ENCODE measurements around the gene SNED1.

DNA sequence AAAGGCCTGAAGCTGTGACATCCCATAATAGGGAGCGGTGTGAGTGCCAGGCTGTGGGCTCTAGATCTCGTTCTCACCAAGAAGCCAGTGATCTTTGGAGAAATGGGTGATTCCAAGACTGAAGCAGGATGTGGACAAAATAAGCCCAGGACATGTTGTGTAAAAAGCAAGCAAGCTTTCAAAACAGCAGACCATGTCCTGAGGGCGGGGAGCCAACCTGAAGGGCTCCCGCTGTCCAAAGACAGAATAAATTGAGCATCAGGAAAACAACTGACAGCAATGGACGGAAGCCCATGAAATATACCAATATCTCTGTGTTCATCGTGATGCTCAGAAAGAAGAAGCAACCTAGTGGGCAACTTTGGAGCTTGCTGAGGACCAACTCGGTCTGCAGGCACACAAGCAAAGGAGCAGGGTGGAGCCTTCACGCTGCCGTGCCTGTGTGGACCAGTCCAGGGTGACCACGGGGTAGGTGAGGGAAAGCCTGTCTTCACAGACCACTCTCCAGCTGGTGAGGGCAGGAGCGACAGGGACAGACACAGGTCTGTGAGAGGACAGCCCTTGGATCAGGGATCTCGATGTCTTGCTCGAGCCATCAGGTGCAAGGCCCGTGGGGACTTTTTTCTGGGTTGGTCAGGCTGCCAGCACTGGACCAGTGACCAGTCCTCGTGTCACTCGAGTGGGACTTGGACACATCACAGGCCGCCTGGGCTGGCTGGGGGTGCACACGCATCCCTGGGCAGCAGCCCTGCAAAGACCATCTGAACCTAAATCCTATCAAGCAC is 82.2 kb downstream of the SNED1 start:
- TF ChIP-seq ELF4 (CRISPR knock-in tag; IDR thresholded peaks at IDR 0.05; ENCODE audit: low read depth): no peak
- TF ChIP-seq, protein P1, sequence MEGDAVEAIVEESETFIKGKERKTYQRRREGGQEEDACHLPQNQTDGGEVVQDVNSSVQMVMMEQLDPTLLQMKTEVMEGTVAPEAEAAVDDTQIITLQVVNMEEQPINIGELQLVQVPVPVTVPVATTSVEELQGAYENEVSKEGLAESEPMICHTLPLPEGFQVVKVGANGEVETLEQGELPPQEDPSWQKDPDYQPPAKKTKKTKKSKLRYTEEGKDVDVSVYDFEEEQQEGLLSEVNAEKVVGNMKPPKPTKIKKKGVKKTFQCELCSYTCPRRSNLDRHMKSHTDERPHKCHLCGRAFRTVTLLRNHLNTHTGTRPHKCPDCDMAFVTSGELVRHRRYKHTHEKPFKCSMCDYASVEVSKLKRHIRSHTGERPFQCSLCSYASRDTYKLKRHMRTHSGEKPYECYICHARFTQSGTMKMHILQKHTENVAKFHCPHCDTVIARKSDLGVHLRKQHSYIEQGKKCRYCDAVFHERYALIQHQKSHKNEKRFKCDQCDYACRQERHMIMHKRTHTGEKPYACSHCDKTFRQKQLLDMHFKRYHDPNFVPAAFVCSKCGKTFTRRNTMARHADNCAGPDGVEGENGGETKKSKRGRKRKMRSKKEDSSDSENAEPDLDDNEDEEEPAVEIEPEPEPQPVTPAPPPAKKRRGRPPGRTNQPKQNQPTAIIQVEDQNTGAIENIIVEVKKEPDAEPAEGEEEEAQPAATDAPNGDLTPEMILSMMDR (IDR thresholded peaks at IDR 0.05): no peak
